GM10266 (cell line): Measurements from ENCODE around the gene CELF1.

Source experiments
- DNase-seq: peaks from one replicate; pipeline ENCODE4 v3.0.0; 2012; ENCODE audit errors: extremely low spot score
- TF ChIP-seq, protein P1 (sequence below): IDR thresholded peaks from 2 replicates; pipeline ENCODE4 v1.5.1; 2012; ENCODE audit warnings: mild to moderate bottlenecking, low read depth; ENCODE audit not compliant: control insufficient read depth, insufficient read depth; ENCODE audit errors: missing control alignments

CELF1 gene

DNA sequence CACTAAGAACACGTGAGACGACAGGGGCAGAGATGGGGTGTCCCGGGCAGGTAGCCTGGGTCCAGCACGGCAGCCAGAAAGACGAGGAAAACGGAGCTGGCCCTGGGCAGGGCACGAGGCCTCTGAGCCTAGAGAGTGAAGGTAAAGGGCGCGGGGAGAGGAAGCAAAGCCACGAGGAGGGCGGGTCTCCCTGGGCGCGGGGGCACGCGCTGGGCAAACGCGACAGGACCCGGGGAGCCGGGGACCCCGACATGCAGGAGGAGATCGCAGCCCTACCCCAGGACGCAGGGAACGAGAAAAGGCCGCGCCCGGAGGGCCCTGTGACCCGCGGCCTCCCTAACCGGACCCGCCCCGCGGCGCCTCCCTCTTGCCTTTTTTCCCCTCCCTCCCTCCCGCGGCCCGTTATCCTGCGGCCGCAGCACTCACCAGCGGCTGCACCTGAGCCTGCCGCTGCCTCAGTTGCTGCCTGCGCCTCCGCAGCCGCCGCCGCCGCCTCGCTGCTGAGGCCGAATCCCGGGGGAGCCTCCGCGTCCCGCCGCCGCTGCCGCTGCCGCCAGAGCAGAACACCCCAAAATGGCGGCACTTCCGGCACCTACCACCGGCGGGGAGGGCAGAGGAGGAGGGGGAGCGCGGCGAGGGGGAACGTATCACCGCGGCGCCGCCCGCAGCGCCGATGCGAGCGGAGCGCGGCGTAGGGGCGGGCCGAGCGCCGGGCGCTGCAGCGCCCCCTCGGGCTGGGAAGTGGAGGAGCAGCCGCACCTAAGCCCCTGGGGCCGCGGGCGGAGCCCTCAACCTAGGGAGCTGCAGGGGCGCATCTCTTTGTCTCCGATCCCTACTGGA is at the start of gene CELF1:
Gene CELF1, minus strand, starts transcription at position 567 of the 840 bp plus-strand sequence. CDS start 53,609 bp downstream, outside the sequence.
- DNase-seq, result peak; percentile 92
- TF ChIP-seq, protein P1, sequence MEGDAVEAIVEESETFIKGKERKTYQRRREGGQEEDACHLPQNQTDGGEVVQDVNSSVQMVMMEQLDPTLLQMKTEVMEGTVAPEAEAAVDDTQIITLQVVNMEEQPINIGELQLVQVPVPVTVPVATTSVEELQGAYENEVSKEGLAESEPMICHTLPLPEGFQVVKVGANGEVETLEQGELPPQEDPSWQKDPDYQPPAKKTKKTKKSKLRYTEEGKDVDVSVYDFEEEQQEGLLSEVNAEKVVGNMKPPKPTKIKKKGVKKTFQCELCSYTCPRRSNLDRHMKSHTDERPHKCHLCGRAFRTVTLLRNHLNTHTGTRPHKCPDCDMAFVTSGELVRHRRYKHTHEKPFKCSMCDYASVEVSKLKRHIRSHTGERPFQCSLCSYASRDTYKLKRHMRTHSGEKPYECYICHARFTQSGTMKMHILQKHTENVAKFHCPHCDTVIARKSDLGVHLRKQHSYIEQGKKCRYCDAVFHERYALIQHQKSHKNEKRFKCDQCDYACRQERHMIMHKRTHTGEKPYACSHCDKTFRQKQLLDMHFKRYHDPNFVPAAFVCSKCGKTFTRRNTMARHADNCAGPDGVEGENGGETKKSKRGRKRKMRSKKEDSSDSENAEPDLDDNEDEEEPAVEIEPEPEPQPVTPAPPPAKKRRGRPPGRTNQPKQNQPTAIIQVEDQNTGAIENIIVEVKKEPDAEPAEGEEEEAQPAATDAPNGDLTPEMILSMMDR, result peak; percentile 95

DNA sequence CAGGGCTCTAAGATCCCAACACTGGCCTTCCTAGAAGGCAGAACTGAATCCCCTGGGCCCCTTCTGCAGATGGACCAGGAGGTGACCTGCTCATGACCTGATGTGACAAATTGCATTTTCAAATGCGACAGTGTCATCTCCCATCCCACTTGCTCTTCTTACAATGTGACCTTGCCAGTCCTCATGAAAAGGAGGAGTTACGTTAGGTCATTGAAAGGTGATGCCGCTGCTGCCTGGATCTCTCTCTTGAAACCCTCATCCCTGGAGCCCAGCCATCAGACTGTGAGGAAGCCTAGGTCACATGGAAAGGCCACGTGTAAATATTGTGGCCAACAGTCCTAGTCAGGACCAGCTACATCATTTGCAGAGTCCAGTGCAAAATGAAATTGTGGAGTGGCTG is 47.0 kb upstream of the CELF1 start:
- TF ChIP-seq, protein P1, result no peak
- no peak for DNase-seq

DNA sequence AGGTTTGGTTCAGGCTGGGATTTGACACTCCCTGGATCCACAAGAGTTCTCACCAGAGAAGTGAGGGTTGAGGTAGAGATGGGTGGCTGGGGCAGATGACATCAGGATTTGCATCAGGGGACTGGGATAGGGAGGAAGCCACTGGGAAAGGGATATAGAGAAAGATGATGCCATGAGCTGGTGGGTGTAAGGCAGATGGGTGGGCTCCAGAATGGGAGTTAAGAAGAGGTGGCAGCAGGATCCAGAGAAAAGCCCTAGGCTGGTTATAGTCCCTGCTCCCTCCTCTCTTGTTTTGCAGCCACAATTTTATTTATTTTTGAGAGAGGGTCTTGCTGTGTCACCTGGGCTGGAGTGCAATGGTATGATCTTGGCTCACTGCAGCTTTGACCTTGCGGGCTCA is 43.0 kb upstream of the CELF1 start:
- TF ChIP-seq, protein P1, result no peak
- DNase-seq, result no peak

DNA sequence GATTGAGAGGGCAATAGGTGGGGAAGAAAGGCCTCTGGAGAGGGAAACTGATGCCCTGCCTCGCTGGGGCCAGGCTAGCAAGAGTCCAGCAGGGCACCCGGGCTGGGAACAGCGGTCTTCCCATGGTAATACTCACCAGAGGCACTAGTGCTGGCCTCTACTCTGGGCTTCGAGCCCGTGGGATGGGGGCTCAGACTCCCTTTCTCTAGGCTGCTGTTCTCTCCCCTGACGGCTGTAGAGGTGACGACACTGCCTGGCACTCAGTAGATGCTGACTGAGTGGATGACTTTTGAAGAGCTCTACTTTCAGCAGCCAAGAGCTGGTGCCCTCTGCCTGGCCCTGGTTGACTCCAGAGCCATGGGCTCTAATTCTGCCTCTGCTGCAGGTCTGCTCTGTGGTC is 42.1 kb upstream of the CELF1 start:
- TF ChIP-seq, protein P1, result no peak
- no peak for DNase-seq

DNA sequence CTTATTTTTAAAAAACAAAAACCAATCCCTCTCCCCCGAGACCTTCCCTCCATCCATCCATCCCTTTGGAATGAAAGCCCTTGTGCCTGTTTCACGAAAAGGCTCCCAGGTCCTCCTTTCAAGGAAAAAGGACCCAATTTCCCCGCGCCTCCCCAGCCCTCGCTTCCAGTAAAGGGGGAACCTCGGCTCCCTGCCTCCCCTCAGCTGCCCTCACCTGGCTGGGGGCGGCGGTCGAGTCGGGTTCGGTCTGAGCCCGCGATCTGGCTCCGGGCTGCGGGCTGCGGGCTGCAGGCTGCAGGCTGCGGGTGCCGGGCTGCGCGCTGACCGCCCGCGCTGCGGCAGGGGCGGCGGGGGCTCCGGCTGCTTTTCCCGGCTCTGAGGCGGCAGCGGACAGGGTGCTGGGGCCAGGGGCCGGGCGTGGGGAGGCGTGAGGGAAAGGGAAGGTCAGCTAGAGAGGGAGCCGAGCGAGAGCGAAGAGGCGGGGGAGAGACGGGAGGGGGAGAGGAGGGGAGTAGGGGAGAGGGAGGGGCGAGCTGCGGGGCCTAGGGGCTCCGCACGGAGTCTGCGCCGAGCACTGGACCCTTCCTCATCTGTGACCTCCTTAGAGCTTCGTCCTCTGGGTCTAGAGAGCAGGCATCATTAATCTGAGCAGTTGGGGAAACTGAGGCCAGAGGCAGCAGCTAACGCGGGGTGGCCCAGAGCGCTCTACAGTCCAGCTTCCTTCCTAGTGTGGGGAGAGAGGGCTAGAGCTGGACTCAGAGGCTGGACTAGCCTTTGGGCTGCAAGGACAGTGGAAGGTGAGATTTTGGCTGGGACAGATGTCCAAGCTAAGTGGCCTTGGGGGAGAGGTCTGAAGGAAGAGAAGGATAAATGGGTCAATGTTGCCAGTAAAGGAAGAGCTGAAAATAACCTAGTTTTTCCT is 41.3 kb upstream of the CELF1 start, which contains the start of gene C1QTNF4:
Gene C1QTNF4, minus strand, starts transcription at position 478 of the 922 bp plus-strand sequence. CDS start 3,601 bp downstream, outside the sequence.
- no peak for DNase-seq
- TF ChIP-seq, protein P1, result no peak

DNA sequence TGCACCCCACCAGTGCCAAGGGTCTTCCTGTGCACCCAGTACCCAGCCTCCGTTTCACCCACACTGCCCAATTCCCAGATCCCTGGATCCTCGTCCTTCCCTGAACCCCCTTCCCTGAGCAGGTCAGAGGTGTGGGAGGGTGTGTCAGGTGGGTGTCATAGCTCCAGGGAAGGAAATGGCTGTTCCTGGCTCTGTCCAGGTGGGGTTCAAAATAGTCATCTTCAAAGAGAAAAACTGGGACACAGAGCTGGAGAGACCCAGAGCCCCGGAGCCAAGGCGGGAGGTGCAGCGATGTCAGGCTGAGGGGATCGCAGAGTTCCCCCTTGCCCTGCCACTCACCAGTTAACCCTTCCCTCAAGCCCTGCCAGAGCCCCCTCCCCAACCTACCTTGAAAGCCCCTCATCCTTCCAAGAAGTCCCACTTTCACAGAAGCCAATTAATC is 40.6 kb upstream of the CELF1 start:
- no peak for DNase-seq
- TF ChIP-seq, protein P1, result no peak
